Thoracic aorta endothelial cell (primary cell): ENCODE measurements around the gene BLOC1S4. TPM values are rescaled to one million over a fixed set of nuclear protein-coding genes. Genes with fewer than 3 reads are reported as not detected.

Experiments
- total RNA-seq: library from RNA; depleted of rRNA; stranded (reverse); fragments of >200 nt; gene quantifications from 2 replicates; pipeline ENCODE4 v1.2.3, GENCODE V29; 2012

The BLOC1S4 gene, protein sequence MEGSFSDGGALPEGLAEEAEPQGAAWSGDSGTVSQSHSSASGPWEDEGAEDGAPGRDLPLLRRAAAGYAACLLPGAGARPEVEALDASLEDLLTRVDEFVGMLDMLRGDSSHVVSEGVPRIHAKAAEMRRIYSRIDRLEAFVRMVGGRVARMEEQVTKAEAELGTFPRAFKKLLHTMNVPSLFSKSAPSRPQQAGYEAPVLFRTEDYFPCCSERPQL
- total RNA-seq = 7.2 and 7.8 TPM in 2 replicates

DNA sequence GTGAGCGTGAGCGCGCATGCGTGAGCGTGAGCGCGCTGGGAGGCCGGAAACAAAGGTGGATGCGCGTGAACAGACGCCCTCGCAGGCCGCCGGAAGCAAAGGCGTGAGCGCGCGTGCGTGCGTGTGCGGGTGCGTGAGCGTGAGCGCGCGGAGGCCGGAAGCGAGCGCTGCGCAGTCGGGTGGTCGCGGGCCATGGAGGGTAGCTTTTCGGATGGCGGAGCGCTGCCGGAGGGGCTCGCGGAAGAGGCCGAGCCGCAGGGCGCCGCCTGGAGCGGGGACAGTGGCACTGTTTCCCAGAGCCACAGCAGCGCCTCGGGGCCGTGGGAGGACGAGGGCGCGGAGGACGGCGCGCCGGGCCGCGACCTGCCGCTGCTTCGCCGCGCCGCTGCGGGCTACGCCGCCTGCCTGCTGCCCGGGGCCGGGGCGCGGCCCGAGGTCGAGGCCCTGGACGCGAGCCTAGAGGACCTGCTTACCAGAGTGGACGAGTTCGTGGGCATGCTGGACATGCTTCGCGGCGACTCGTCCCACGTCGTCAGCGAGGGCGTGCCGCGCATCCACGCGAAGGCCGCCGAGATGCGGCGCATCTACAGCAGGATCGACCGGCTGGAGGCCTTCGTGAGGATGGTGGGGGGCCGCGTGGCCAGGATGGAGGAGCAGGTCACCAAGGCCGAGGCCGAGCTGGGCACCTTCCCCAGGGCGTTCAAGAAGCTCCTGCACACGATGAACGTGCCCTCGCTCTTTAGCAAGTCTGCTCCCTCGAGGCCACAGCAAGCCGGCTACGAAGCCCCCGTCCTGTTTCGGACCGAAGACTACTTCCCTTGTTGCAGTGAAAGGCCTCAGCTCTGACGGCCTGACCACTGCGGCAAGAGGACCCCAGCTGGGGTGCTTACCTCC is at the start of gene BLOC1S4:
Gene BLOC1S4 (plus strand): TSS at position 157 of the 894 bp plus-strand sequence. CDS start 36 bp downstream, at position 193.

GRCh38 chr4:6693231-6694176 is 22.5 kb upstream of the BLOC1S4 start, which contains the start of gene S100P:
Gene S100P, plus strand, starts transcription at chr4:6693878. Its CDS starts 55 bp downstream, at chr4:6693933.

GRCh38 chr4:6709230-6710114 is 6.5 kb upstream of the BLOC1S4 start, which contains the start of gene MRFAP1L1:
Gene MRFAP1L1, minus strand, starts transcription at chr4:6709865. Its CDS starts 236 bp downstream, at chr4:6709629.

Other genes with a start within 250 kb of the BLOC1S4 start
- under 0.01 TPM in 1 of 2 replicates, not detected in the other for gene PPP2R2C, start 243.6 kb upstream of the BLOC1S4 start, total RNA-seq
- 12.9 and 14.9 TPM in 2 replicates for gene MAN2B2, start 141.0 kb upstream of the BLOC1S4 start, total RNA-seq
- 181 and 216 TPM in 2 replicates for gene MRFAP1, start 75.5 kb upstream of the BLOC1S4 start, total RNA-seq
- gene S100P, start 22.3 kb upstream of the BLOC1S4 start, total RNA-seq = not detected in 2 replicates
- 45.0 and 52.9 TPM in 2 replicates for gene MRFAP1L1, start 6.3 kb upstream of the BLOC1S4 start, total RNA-seq
- gene KIAA0232, start 66.6 kb downstream of the BLOC1S4 start, total RNA-seq = 22.0 and 23.3 TPM in 2 replicates
- gene TBC1D14, start 193.7 kb downstream of the BLOC1S4 start, total RNA-seq = 32.8 and 34.6 TPM in 2 replicates